Karpas-422 (cell line): ENCODE measurements around the gene IFT22. TPM values are rescaled to one million over a fixed set of nuclear protein-coding genes. Genes with fewer than 3 reads are reported as not detected.

ENCODE experiments used
- DNase-seq: peaks from one replicate; pipeline ENCODE4 v3.0.0-alpha.2; 2015
- H2AFZ ChIP-seq: fragments of 200-600 bp; sonication (generic); 2 replicates; pipeline ENCODE4 v1.6.1; 2014; ENCODE audit warnings: antibody characterized with exemption, low read length, mixed read lengths
- H3K27ac ChIP-seq: fragments of 200-600 bp; sonication (generic); 2 replicates; pipeline ENCODE4 v1.5.1; 2014; ENCODE audit warnings: mild to moderate bottlenecking, low read length, moderate library complexity
- H3K27me3 ChIP-seq: fragments of 200-600 bp; sonication (generic); 2 replicates; pipeline ENCODE4 v1.6.1; 2014; ENCODE audit warnings: low read length, mixed read lengths
- H3K36me3 ChIP-seq: fragments of 200-600 bp; sonication (generic); 2 replicates; pipeline ENCODE4 v1.6.1; 2014; ENCODE audit warnings: low read length, mixed read lengths; ENCODE audit not compliant: insufficient read depth
- H3K4me1 ChIP-seq: fragments of 200-600 bp; sonication (generic); 2 replicates; pipeline ENCODE4 v1.6.1; 2014; ENCODE audit warnings: mild to moderate bottlenecking, low read length, mixed read lengths
- H3K4me2 ChIP-seq: fragments of 200-600 bp; sonication (generic); 2 replicates; pipeline ENCODE4 v1.6.1; 2014; ENCODE audit warnings: low read length, low read depth, mild to moderate bottlenecking; ENCODE audit not compliant: poor library complexity, severe bottlenecking
- H3K4me3 ChIP-seq: fragments of 200-600 bp; sonication (generic); 2 replicates; pipeline ENCODE4 v1.5.1; 2014; ENCODE audit warnings: mild to moderate bottlenecking, antibody characterized with exemption, low read length, mixed read lengths
- H3K79me2 ChIP-seq: fragments of 200-600 bp; sonication (generic); 2 replicates; pipeline ENCODE4 v1.6.1; 2014; ENCODE audit warnings: mild to moderate bottlenecking, low read length, mixed read lengths
- H3K9ac ChIP-seq: fragments of 200-600 bp; sonication (generic); 2 replicates; pipeline ENCODE4 v1.6.0; 2014; ENCODE audit warnings: low read length
- H3K9me2 ChIP-seq: fragments of 200-600 bp; sonication (generic), shearing (Covaris generic); replicated peaks from 2 replicates; pipeline ENCODE4 v1.6.0; 2014; ENCODE audit warnings: mild to moderate bottlenecking, low read length, moderate library complexity; ENCODE audit not compliant: insufficient read depth
- H3K9me3 ChIP-seq: fragments of 300-700, 200-600 bp; sonication (generic); 2 replicates; pipeline ENCODE4 v1.6.1; 2014; ENCODE audit warnings: low read length, mixed read lengths
- H4K20me1 ChIP-seq: fragments of 200-600 bp; sonication (generic); 2 replicates; pipeline ENCODE4 v1.6.1; 2014; ENCODE audit warnings: mild to moderate bottlenecking, antibody characterized with exemption, low read length, low read depth; ENCODE audit not compliant: insufficient read depth
- total RNA-seq: library from RNA; depleted of rRNA; stranded (reverse); fragments of >200 nt; shearing (Covaris generic); gene quantifications from 2 replicates; pipeline ENCODE4 v1.2.3, GENCODE V29; 2014; ENCODE audit warnings: low replicate concordance

The IFT22 gene
- total RNA-seq, 1 experiment from 2014 or later = 39.1 TPM

- Histone ChIP-seq H3K4me1 (no peaks in the 10 kb centered on the region), H3K9ac (no peak overlapping the region), H3K4me3 (no peak overlapping the region), H3K27ac (no peak overlapping the region), H3K4me2 (no peak overlapping the region), H3K79me2 (no peaks in the 10 kb centered on the region), H3K9me2 (no peaks in the 10 kb centered on the region), H3K36me3 (no peaks in the 10 kb centered on the region), H2AFZ (no peak overlapping the region), H4K20me1 (no peaks in the 10 kb centered on the region), H3K9me3 (no peaks in the 10 kb centered on the region), H3K27me3 (no peaks in the 10 kb centered on the region)
- DNase-seq = no peak
Measured at GRCh38 chr7:101333912-101334311, 12.3 kb upstream of the IFT22 start.

GRCh38 chr7:101332026-101332425, 10.4 kb upstream of the IFT22 start:
- no peaks in the 10 kb centered on the region for H3K79me2 ChIP-seq
- no peak overlapping the region for H3K4me3 ChIP-seq
- no peaks in the 10 kb centered on the region for H3K27me3 ChIP-seq
- H3K9me3 ChIP-seq = no peaks in the 10 kb centered on the region
- no peaks in the 10 kb centered on the region for H3K4me1 ChIP-seq
- H2AFZ ChIP-seq = no peak overlapping the region
- H4K20me1 ChIP-seq = no peaks in the 10 kb centered on the region
- no peaks in the 10 kb centered on the region for H3K36me3 ChIP-seq
- H3K27ac ChIP-seq = no peak overlapping the region
- no peak for DNase-seq
- no peak overlapping the region for H3K4me2 ChIP-seq
- H3K9ac ChIP-seq = no peak overlapping the region
- H3K9me2 ChIP-seq = no peaks in the 10 kb centered on the region

- Histone ChIP-seq H3K4me3 (no peak overlapping the region), H3K79me2 (no peaks in the 10 kb centered on the region), H3K27ac (no peak overlapping the region)
Measured at GRCh38 chr7:101330011-101330484, 8.4 kb upstream of the IFT22 start.

DNA sequence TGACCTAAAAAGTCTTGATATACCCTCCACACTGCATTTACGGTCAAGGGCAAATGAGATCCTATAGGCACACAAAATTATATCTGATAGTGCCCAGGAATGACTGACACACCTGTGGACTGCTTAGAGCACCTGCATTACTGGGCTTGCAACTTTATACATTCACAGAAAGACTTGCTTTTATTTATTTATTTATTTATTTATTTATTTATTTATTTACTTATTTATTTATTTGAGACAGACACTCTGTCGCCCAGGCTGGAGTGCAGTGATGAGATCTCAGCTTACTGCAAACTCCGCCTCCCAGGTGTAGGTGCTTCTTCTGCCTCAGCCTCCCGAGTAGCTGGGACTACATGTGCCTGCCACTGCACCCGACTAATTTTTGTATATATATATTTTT, 6.5 kb upstream of the IFT22 start:
- H3K27ac ChIP-seq = no peak overlapping the region
- H3K4me2 ChIP-seq = no peak overlapping the region

More at GRCh38 chr7:101330011-101330484, 8.4 kb upstream of the IFT22 start:
- H3K9ac ChIP-seq = no peak overlapping the region
- no peaks in the 10 kb centered on the region for H3K36me3 ChIP-seq
- no peaks in the 10 kb centered on the region for H3K4me1 ChIP-seq
- DNase-seq = no peak
- no peak overlapping the region for H2AFZ ChIP-seq
- H3K27me3 ChIP-seq = no peaks in the 10 kb centered on the region
- H3K9me2 ChIP-seq = no peaks in the 10 kb centered on the region
- no peaks in the 10 kb centered on the region for H3K9me3 ChIP-seq
- no peaks in the 10 kb centered on the region for H4K20me1 ChIP-seq
- no peak overlapping the region for H3K4me2 ChIP-seq

DNA sequence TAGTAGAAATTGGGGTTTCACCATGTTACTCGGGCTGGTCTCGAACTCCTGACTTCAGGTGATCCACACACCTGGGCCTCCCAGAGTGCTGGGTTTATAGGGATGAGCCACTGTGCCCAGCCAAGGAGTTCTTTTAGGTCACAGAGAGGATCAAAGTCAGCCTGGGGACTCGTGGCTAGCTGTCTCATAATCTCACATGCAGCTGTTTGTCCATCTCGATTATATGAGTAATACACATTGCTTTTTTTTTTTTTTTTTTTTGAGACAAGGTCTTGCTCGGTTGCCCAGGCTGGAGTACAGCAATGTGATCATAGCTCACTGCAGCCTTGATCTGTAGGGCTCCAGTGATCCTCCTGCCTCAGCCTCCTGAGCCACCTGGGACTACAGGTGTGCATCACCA, 2.2 kb downstream of the IFT22 start:
- Histone ChIP-seq H3K9me3 (no peaks in the 10 kb centered on the region), H3K4me3 (no peak overlapping the region), H3K9me2 (no peaks in the 10 kb centered on the region), H4K20me1 (no peaks in the 10 kb centered on the region), H3K36me3 (peaks cover 8% of the 10 kb centered on the region; the same call in 1 of the 2 replicates), H2AFZ (no peak overlapping the region), H3K79me2 (peaks cover 11% of the 10 kb centered on the region), H3K27ac (no peak overlapping the region), H3K27me3 (no peaks in the 10 kb centered on the region), H3K4me1 (peaks cover 14% of the 10 kb centered on the region), H3K4me2 (no peak overlapping the region), H3K9ac (no peak overlapping the region)
- no peak for DNase-seq

More for the DNA sequence above, 6.5 kb upstream of the IFT22 start:
- Histone ChIP-seq H4K20me1 (no peaks in the 10 kb centered on the region), H3K27me3 (no peaks in the 10 kb centered on the region), H3K4me3 (no peak overlapping the region), H3K79me2 (no peaks in the 10 kb centered on the region), H3K9ac (no peak overlapping the region), H3K9me3 (no peaks in the 10 kb centered on the region), H2AFZ (no peak overlapping the region), H3K36me3 (no peaks in the 10 kb centered on the region), H3K9me2 (no peaks in the 10 kb centered on the region), H3K4me1 (no peaks in the 10 kb centered on the region)
- no peak for DNase-seq

- H3K79me2 ChIP-seq = no peaks in the 10 kb centered on the region
- H4K20me1 ChIP-seq = no peaks in the 10 kb centered on the region
- H3K4me1 ChIP-seq = no peaks in the 10 kb centered on the region
- no peaks in the 10 kb centered on the region for H3K27me3 ChIP-seq
- H3K9me3 ChIP-seq = peaks cover 7% of the 10 kb centered on the region; the same call in 1 of the 2 replicates
- peaks cover 8% of the 10 kb centered on the region; the same call in 1 of the 2 replicates for H3K36me3 ChIP-seq
- H3K9ac ChIP-seq = no peak overlapping the region
- H2AFZ ChIP-seq = no peak overlapping the region
- peak; percentile 83 for DNase-seq
- no peak overlapping the region for H3K4me2 ChIP-seq
- H3K27ac ChIP-seq = no peak overlapping the region
- no peaks in the 10 kb centered on the region for H3K9me2 ChIP-seq
- H3K4me3 ChIP-seq = no peak overlapping the region
Measured at GRCh38 chr7:101315336-101315735, 6.3 kb downstream of the IFT22 start.

DNA sequence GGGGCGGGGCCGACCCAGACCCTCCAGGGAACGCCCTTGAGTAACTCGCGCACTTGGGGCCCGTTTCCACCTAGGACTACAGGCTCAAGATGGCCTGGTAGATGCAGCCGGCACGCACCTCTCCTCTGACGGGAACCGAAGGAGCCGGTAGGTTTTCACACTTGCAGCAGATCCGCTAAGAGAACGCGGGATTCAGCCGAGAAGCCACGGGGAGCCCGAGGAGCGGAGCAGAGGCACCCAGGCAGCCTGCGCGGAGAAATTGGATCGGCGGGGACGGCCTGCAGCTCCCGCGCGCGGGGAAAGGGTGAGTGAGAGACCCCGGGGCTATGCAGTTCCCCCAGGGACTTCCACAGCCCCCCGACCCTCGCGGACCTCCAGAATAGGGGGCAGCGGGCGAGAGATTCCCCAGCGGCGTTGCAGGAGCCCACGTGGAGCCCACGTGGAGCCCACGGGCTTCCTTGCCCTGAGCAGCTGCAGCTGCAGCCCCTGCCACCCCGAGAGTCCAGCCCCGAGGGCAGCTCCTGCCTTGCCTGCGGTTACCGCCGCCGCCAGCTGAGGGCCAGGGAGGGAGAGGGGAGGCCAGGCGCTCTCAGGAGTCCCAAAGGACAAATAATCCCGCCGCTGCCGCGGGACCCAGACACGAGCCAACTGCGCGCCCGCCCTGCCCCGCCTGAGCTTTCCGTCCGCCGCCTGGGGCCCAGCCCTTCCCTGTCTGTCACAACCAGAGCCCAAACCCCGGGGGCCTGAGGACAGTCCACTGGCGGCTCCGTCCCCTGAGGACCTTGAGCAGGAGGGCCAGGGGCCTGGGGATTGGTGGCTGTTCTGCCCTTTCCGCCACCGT, 13.1 kb downstream of the IFT22 start:
- Histone ChIP-seq H3K27me3 (no peaks in the 10 kb centered on the region), H3K4me1 (no peaks in the 10 kb centered on the region), H3K36me3 (no peaks in the 10 kb centered on the region), H3K27ac (no peak overlapping the region), H2AFZ (no peak overlapping the region), H3K4me3 (no peak overlapping the region), H3K9ac (no peak overlapping the region), H3K4me2 (no peak overlapping the region), H3K79me2 (no peaks in the 10 kb centered on the region), H4K20me1 (no peaks in the 10 kb centered on the region), H3K9me2 (no peaks in the 10 kb centered on the region), H3K9me3 (peaks cover 8% of the 10 kb centered on the region; the same call in 1 of the 2 replicates)
- no peak for DNase-seq

- Histone ChIP-seq H3K4me2 (no peak overlapping the region), H2AFZ (no peak overlapping the region), H3K36me3 (no peaks in the 10 kb centered on the region), H3K27me3 (no peaks in the 10 kb centered on the region), H3K9ac (no peak overlapping the region), H4K20me1 (no peaks in the 10 kb centered on the region), H3K9me2 (no peaks in the 10 kb centered on the region), H3K27ac (no peak overlapping the region), H3K79me2 (no peaks in the 10 kb centered on the region), H3K4me1 (no peaks in the 10 kb centered on the region), H3K9me3 (peaks cover 4% of the 10 kb centered on the region), H3K4me3 (no peak overlapping the region)
- no peak for DNase-seq
Measured at GRCh38 chr7:101306307-101306706, 15.3 kb downstream of the IFT22 start.
